Epithelial cell of esophagus (primary cell): ENCODE data around the gene IL20RB.

Source experiments
- DNase-seq: peaks from one replicate; pipeline ENCODE4 v3.0.0; 2010; ENCODE audit warnings: low read depth
- H3K4me3 ChIP-seq: 2 replicates; pipeline ENCODE4 v1.5.1; 2011; ENCODE audit warnings: mild to moderate bottlenecking, low read length, control low read depth
- TF ChIP-seq, protein P1 (sequence below): IDR thresholded peaks from 2 replicates; pipeline ENCODE4 v1.5.1; 2011; ENCODE audit warnings: low read depth, mild to moderate bottlenecking, low read length, control low read depth, inconsistent platforms; ENCODE audit not compliant: insufficient read depth; ENCODE audit errors: missing control alignments

IL20RB gene

DNA sequence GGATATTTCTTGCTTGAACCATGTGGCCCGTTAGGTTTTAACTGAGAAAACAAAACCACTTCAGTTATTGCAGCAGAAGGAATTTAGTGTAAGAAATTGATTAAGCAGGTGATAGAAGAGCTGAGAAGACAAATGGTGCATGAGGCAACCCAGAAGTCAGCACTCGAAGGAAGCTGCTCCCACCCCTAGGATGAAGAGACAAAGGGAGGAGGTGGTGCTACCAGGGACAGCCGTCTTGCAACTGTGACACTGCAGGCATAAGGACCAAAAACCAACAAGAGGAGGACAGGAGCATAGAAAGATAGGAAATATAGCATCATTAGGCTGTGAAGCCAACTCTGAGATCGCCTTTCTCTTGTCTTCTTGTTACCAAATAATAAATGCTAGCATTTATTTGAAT lies 89.0 kb downstream of the IL20RB start:
- TF ChIP-seq, protein P1, sequence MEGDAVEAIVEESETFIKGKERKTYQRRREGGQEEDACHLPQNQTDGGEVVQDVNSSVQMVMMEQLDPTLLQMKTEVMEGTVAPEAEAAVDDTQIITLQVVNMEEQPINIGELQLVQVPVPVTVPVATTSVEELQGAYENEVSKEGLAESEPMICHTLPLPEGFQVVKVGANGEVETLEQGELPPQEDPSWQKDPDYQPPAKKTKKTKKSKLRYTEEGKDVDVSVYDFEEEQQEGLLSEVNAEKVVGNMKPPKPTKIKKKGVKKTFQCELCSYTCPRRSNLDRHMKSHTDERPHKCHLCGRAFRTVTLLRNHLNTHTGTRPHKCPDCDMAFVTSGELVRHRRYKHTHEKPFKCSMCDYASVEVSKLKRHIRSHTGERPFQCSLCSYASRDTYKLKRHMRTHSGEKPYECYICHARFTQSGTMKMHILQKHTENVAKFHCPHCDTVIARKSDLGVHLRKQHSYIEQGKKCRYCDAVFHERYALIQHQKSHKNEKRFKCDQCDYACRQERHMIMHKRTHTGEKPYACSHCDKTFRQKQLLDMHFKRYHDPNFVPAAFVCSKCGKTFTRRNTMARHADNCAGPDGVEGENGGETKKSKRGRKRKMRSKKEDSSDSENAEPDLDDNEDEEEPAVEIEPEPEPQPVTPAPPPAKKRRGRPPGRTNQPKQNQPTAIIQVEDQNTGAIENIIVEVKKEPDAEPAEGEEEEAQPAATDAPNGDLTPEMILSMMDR = no peak
- H3K4me3 ChIP-seq = no peak overlapping the region
- DNase-seq = no peak

DNA sequence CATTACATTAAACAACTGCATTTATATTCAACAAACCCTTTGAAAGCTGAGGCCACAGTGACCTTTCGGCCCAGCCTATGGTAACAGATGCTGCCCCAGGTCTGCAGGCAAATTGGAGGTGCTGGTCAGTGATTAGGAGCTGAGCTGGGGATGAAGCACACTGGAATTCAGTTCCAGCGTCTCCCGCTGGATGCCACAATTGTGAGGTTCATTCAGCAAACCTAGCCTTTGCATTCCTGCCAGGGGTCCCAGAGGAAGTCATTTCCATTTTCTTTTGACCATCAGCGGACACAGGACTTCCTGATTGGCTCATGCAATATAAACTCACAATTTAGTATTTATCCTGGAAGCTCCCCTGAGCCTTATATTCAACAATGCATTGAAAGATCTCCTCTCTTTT lies 89.5 kb downstream of the IL20RB start:
- H3K4me3 ChIP-seq = no peak overlapping the region
- DNase-seq = no peak
- TF ChIP-seq, protein P1 = no peak

DNA sequence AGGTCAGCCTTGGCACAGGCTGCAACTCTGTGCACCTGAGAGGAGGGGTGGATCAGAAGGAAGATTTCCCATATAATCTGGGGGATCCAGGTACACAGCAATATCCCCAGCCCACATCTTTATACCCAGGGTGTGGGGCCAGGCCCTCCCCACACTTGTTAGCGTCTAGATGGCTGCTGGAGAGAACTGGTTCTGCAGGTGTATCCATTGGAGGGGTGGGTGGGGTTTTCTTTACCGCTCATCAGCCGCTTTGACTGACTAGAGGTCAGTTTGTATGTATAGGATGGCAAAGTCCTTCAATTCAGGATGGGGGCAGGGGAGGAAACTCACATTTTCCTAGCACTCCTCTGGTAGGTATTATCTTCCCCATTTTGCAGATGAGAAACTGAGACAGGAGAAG lies 92.5 kb downstream of the IL20RB start:
- TF ChIP-seq, protein P1 = no peak
- no peak for DNase-seq

DNA sequence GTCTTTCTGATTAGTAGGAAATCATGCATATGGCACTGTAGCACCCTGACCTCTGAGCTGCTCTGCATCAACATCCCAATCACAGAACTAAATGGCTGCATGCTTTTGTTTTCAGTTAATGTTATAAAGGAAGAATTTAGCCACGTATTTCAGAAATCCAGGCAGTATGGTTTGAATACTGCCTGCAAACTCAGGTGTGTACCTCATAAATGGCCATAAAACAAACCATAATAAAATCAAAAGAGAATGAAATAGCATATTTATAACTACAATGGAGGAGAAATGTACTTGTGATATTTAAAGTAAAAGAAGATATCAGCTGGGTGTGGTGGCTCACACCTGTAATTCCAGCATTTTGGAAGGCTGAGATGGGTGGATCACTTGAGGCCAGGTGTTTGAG lies 94.5 kb downstream of the IL20RB start:
- no peak for DNase-seq
- TF ChIP-seq, protein P1 = no peak
- no peak overlapping the region for H3K4me3 ChIP-seq

More for the DNA sequence above, 92.5 kb downstream of the IL20RB start:
- no peak overlapping the region for H3K4me3 ChIP-seq
